ENCODE measurements around the gene P4HA3.

Gene P4HA3

GRCh38 chr11:74225565-74225964 lies 85.9 kb downstream of the P4HA3 start:
- in situ Hi-C loops (cut with MboI; ENCODE audit: low pct_unique_long_range_greater_than_20kb, low sequenced_read_pairs): no loop called here
- no peak for DNase-seq

DNA sequence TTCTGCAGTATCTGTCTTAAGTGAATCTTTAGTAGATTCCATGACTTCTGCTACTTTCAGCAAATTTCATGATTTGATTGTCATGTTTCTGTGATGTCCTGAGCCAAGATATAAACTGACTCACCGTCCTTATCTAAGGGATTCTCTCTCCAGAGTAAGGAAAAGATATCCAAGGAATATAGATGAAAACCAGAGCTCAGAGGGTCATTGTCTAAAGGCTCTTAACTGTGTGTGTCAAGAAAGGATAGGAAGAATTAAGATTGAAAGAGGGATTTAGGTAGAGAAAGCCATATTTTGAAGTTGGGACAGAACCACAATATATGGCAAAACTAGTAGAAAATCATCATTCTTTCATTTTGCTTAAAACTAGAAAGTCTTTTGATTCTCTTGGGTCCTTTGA lies 89.6 kb downstream of the P4HA3 start:
- in situ Hi-C loops (cut with MboI; ENCODE audit: low pct_unique_long_range_greater_than_20kb, low sequenced_read_pairs): no loop called here
- no peak for DNase-seq

DNA sequence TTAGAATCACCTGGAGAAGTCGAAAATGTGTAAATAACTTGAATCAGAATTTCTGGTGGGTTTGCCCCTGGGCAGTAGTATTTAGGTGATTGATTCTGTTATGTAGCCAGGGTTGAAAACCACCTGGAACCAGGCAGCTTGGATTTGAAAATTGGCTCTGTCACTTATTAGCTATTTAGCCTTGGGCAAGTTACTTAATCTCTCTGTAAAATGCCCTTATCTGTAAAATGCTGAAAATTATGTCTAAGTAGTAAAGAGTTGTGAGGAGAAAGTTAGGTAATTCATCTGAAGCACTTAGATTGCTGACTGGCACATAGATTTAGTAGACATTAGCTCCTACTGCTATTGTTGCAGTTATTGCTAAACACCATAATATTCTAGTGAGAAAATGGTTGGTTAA lies 91.1 kb downstream of the P4HA3 start:
- in situ Hi-C loops (cut with MboI; ENCODE audit: low pct_unique_long_range_greater_than_20kb, low sequenced_read_pairs): no loop called here
- no peak for DNase-seq

Measured in KBM-7 (cell line).